ENCODE data around the gene PCDHGA10. TPM values are rescaled to one million over a fixed set of nuclear protein-coding genes. Genes with fewer than 3 reads are reported as not detected.
"Not testable (repeated sequence)": the region's sequence is repeated elsewhere in the genome, so short reads cannot be mapped to it uniquely, and the experiment has no call there.

PCDHGA10 gene
- 4.9 TPM for total RNA-seq

- no peak for DNase-seq
These were observed at the start of gene PCDHGA10 for GRCh38 chr5:141412854-141413539. Gene PCDHGA10 (plus strand): TSS chr5:141412987. CDS start chr5:141413176, 189 bp downstream.

- DNase-seq: no peak
These were observed 48.7 kb upstream of the PCDHGA10 start, which contains the start of gene PCDHGA5 for GRCh38 chr5:141363952-141364660. Gene PCDHGA5 (plus strand): TSS chr5:141364162. CDS start chr5:141364331, 169 bp downstream.

- DNase-seq: no peak
These were observed 46.5 kb upstream of the PCDHGA10 start for GRCh38 chr5:141366016-141366896.

GRCh38 chr5:141369994-141370848 is 42.6 kb upstream of the PCDHGA10 start, which contains the start of gene PCDHGB3:
Gene PCDHGB3 (plus strand): TSS chr5:141370242. CDS start chr5:141370395, 153 bp downstream.
- no peak for DNase-seq

- no peak for DNase-seq
These were observed 41.0 kb upstream of the PCDHGA10 start for GRCh38 chr5:141371572-141372475.

GRCh38 chr5:141373673-141374317 is 39.0 kb upstream of the PCDHGA10 start, which contains the start of gene PCDHGA6:
Gene PCDHGA6 (plus strand): TSS chr5:141373891. CDS start chr5:141374084, 193 bp downstream.
- DNase-seq: no peak

GRCh38 chr5:141374627-141375026 is 38.2 kb upstream of the PCDHGA10 start:
- DNase-seq: no peak

GRCh38 chr5:141375444-141376155 is 37.2 kb upstream of the PCDHGA10 start:
- not testable (repeated sequence) for DNase-seq

GRCh38 chr5:141382469-141383294 is 30.1 kb upstream of the PCDHGA10 start, which contains the start of gene PCDHGA7:
Gene PCDHGA7 (plus strand): TSS chr5:141382742. CDS start chr5:141382900, 158 bp downstream.
- DNase-seq: no peak

GRCh38 chr5:141383345-141383744 is 29.4 kb upstream of the PCDHGA10 start:
- DNase-seq: no peak

GRCh38 chr5:141384471-141385267 is 28.1 kb upstream of the PCDHGA10 start:
- no peak for DNase-seq

GRCh38 chr5:141387557-141388311 is 25.1 kb upstream of the PCDHGA10 start, which contains the start of gene PCDHGB4:
Gene PCDHGB4 (plus strand): TSS chr5:141387698. CDS start chr5:141387885, 187 bp downstream.
- DNase-seq: not testable (repeated sequence)

GRCh38 chr5:141388661-141389060 is 24.1 kb upstream of the PCDHGA10 start:
- no peak for DNase-seq

- no peak for DNase-seq
These were observed 23.4 kb upstream of the PCDHGA10 start for GRCh38 chr5:141389153-141390042.

Data from skin of body (tissue), 2 donors.